Germinal center (tissue), 1 donor: ENCODE data around the gene TRAF3IP3.

ENCODE experiments used
- DNase-seq: peaks from one replicate; pipeline ENCODE4 v3.0.0; 2012; ENCODE audit warnings: mixed read lengths, low spot score

The TRAF3IP3 gene

DNA sequence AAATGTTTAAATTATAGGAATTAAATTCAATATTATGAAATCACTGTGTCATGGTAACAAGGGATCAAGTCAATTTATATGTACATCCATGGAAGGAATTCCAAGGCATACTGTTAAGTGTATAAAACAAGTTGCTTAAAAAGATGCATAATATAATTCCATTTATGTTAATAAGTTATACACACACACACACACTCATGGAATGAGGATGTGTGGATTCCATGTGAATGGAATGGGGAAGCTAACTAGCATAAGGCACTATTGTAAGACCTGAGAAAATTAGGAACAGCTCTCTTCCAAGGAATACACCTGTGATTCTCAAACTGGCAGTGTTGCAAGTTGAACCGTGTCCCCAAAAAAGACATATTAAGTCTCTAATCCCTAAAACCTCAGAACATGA, 17.6 kb upstream of the TRAF3IP3 start:
- DNase-seq = no peak

DNA sequence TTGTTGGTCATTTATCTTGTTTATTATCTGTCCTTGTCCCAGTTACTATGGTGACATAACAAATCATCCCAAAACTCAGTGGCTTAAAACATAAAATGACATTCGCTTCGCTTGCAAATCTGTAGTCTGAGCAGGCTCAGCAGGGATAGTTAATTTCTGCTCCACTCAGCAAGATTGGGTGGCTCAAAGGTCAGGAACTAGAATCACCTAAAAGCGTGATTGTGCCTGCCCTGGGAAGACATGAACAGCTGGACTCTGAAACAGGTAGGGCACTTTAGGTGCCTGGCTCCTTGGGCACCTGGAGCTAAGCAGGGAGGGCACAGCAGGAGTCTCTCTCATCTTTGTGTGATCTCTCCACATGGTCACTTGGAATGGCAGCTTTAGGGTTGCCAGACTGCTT, 14.7 kb upstream of the TRAF3IP3 start:
- no peak for DNase-seq

DNA sequence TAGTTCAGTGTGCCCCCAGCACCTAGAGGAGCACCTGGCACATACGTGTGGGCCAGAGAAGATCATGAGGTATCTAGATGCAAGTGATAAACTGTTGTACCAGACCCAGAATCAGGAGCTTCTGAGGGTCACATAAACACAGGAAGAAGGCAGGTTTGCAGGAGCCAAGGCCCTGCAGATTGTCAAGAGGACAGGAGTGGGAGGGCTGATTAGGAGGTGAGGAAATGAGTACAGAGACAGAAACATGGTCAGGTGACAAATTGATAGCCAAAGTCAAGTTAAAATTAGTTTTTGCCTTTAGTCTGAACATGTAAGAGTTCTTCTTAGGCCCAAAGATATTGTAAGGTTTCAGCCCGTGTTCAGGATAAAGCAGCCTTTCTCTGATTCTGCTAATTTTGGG, 14.0 kb upstream of the TRAF3IP3 start:
- no peak for DNase-seq

DNA sequence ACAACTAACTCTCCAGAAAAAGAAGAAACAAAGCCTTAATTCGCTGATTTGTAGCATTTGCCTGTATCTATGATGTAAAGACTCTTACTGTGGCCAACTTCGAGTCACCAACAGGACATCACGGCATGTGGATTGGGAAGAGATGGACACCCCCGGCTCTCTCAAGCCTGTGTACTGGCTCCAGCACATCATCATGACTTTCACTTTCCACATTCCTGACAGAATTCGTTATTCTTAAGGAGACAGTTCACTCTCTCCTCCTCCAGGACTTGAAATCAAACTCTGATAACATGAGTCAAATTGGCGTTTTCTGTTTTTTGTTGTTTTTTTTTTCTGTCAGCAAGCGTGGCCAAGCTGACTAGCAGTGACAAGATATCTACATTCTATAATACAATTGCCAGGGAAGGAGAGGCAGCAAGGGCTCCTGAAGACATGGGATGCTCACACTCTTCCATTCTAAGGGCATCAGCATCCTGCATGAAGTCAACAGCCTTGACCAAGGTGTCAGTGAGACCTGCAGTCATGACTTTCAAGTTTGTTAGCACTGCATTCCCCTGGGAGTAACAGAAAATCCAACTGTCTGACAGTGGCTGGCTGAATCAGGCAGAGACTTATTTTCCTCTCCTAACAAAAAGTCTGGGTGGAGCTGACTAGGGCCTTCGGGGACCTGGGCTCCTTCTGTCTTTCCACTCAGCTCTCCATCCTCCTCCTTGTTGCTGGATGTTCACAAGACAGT, 13.3 kb upstream of the TRAF3IP3 start:
- no peak for DNase-seq

DNA sequence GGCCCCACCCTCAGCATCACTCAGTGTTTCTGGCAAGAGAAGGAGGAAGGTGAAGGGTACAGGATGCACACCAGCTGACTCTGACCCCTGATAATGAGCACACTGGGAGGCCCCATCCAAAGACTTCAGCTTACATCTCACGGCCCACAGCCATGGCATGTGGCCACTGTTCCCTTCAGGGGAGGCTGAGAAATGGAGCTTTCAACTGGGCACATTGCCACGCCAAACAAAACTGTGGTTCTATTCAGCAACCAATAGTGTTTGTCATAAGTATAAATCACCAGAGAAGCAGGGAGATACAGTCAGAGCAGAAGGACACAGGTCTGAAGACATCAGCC, 12.7 kb upstream of the TRAF3IP3 start:
- DNase-seq = no peak

DNA sequence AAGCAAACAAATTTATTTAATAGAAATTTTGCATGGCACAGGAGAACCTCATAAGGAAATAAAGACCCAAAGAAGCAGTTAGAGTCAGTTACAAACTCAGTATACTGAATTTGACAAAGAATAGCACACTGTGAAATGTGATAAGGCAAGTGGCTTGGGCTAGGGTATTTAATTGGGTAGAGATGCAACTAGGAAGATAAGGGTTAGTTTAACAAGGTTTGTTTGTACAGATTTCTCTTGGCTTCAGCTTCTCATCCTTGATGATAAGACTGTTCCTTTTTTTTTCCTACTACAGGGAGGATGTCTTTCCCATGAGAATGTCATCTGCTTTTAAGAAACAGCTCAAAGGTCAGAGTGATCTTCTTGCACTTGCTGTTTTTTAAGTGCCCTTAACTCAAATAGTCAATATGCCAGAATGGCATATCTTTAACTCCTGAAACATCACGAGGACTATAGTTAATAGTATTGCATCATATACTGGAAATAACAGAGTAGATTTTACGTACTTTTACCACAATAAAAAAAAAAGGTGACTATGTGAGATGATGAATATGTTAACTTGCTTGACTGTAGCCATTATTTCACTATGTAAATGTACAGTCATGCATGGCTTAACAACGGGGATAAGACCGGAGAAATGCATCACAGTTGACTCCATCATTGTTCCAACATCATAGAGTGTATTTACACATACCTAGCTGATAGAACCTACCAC, 9.2 kb upstream of the TRAF3IP3 start:
- no peak for DNase-seq

DNA sequence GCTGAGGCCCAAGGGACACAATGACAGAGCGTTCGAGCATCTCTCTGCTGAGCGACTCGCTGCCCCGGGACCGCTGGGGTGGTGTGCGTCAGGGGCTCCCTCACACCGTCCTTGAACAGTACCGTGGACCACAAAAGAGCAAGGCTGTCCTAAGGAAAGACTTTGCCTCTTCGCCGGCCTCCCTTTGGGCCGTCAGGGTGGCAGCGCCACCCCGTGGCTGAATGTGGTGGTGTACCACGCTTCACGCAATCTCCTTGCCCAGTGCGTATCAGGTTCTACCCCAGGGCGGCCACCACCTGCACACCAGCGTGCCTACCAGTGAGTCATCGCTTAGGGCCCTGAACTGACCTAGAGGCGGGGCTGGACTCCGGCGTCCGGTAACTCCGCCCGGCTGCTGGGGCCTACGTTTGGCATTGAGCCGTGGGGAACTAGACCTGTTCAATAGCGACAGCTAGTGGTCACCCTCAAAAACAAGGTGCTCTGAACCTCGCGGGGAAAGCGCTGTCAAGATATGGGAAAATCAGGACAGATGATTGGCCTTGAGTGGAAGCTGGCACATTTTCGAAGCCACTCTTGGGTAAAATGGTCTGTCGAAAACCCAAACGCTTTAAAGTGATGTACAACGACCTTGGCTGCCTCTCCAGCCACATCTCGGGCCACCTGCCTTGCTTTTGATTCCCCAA, 8.1 kb upstream of the TRAF3IP3 start:
- DNase-seq = peak; percentile 82

DNA sequence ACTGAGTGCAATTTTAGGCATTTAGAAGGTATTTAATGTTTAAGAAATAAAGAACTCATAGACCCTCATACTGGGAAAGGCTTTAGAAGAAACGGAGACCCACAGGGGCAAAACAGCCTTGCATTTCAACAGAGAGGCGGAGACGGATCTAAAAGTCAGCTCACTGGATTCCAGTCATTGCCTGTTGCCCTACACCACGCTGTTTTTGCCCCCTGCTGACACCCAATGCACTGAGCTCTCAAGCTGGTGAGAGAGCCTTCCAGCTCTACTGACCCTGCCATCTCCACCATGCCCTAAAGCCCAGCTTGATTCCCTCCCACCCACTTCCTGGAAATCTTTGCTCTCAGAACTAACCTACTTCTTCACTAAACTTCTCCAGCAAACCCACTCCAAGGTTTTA, 7.2 kb upstream of the TRAF3IP3 start:
- no peak for DNase-seq

DNA sequence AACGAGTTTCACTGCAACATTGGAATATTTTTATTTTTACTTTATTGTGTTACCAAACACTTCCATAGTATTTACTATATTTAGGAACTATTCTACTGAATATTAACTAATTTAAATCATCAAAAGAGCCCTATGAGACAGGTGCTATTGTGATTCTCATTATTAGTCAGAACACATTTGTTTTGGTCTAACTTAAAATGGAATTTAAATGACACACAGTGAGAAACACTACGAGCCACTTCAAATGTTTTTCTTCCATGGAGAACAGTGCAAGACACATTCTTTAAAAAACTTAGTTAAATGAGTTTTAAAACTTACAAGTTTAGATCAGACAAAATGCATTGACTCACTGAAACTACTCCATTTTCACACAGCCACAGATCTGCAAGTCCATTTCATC, 6.6 kb upstream of the TRAF3IP3 start:
- DNase-seq = no peak

DNA sequence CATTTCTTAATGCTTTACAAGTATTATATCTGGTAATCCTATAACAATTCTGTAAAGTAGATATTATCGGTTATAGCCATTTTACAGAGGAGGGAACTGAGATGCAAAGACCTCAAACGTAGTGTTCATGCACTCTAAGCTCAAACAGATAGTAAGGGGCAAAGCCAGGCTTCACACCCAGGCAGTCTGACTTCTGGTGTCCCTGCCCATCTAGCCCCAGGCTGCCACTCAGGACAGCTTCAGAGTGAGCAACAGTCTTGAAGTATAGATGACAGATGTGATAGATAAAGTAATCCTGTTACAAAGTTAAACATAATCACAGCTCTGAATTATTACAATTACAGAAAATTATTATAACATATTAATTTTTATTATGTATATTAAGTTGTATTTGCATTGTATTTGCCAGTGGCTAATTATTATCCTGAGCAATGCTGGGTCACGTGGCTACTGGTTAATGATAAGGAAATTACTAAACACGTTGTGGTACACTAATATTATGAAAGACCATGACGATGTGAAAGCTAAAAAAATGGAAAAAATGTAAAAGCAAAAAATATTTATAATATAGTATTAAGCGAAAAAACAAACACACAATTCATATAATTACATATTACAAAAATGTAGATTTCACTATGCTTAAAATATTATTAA, 6.1 kb upstream of the TRAF3IP3 start:
- DNase-seq = no peak

DNA sequence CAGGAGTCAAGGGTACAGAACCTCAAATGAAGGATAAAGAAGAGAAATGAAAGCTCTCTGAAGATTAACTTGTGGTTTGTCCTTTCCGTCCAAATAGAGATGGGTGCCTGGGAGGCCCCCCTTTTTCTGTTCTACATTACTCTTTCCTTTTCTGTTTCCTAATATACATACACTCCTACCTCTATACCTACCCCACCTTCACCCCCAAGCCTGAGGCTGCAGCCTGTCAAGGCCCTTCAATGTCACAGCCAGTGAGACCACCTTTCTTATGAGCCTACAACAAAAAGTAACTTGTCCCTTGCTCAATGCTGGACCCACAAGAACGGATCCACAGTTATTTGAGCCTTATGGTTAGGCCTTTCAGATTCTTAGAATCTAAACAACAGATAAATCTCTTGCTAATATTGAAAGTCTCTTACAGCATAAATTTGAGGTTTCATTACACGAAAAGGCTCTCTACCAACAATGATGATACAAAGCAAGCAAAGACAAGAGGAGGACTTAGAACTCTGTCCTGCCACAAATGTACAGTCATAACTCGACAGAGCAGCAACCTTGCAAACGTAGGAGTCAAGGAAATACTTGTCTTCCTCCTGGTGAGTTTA, 4.1 kb upstream of the TRAF3IP3 start:
- no peak for DNase-seq

DNA sequence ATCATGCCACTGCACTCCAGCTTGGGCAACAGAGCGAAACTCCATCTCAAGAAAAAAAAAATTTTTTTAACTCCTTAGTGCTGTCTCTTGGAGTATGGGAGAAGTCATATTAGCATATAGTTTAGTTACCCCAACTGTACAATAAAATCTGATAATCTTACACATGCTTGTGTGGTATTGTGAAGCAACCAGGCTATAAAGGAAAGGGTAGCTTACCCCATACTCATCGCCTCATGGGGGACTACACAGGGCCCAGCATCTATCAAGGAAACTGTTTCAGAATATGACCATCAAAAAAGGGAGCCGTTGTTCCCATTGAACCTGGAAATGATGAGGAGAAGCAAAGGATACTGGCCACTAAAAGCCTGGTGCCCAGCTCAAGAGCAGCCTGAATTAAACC, 3.0 kb upstream of the TRAF3IP3 start:
- no peak for DNase-seq

DNA sequence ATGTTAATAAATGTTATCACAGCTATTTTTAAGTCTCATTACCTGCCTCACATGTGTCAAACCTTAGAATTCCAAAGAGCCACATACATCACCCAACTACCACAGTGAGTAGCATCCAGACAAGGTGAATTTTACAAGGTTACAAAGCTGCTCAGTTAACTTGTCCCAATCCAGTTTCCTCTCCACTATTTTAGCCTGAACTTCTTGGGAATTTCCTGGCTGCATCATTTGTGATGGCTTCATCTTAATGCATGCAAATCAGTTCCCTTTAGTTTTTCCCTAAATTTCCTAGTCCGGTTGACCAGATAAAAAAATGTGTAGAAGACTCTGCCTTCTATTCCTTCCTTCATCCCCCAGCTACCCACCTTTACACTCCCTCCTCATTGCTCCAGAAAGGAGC, 597 bp upstream of the TRAF3IP3 start:
- no peak for DNase-seq

DNA sequence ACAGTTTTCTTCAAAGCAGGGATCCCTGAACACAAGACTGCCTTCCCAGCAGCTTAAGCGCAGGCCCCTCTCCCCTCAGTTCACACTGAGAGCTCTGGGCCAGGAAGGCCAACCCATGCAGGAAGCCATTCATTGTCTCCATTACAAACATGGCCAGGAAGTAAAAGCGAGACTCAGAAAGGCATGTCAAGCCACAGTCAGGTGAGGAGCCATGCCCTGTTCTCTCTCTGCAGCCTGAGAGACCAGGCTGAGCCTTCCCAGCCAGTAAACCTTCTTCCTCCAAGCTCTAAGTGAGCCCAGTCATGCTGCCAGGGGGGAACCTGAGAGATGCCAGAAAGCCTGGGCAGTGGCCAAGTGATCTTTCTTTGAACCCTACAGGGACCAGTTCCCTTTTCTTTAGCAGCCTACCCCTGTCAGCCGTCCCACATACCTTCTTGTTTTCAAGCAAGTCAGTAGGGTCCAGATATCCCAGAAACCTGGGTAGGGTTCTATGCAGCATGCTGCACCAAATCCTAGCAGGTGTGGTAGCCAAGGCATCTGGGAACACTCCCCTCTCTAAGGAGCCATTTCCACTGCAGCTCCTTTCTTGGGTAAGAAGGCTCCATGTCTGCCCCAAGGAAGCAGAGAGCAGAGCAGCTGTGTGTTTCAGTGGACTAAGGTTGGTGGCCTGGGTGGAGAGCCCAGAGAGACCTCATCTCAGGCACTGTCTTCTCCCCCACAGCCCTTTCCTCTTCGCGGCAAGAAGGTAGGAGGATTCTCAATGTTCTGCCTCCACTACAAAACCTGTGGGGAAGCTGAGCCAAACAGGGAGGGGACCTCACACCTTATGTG, 977 bp downstream of the TRAF3IP3 start:
- peak; percentile 42 for DNase-seq

DNA sequence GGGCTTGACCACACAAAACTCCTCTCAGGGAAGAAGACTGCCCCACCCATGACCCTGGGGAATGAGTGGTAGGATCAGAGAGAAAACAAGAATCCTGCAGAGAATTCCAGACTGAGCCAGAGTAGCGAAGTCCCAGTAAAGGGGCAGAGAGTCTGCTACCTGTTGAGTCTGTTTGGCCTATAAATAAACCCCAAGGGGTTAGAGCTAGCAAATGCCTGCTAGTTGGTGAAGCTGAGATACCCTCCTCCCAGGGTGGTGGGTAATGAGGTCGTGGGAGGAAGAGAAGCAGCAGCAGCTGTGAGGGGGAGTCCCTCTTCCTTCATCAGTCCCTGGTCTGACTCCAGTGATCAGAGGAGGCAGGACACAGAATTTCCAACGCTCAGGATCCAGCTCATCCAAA, 2.5 kb downstream of the TRAF3IP3 start:
- DNase-seq = no peak

DNA sequence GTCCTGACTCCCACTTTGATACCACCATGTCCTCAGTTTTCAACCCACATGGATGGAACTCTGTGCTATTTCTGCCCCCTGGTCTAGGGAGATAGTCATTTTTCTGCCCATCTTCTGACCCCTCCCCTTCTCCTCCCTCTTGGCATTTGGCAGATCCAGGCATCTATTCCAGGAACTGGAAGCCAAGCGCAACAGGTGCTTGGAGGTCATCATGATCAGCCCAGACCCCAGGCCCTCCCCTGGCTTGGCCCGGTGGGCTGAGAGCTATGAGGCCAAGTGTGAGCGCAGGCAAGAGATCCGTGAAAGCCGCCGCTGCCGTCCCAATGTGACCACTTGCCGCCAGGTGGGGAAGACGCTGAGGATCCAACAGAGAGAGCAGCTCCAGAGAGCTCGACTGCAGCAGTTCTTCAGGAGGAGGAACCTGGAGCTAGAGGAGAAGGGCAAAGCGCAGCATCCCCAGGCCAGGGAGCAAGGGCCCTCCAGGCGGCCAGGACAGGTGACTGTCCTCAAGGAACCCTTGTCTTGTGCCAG, 4.0 kb downstream of the TRAF3IP3 start:
- no peak for DNase-seq

DNA sequence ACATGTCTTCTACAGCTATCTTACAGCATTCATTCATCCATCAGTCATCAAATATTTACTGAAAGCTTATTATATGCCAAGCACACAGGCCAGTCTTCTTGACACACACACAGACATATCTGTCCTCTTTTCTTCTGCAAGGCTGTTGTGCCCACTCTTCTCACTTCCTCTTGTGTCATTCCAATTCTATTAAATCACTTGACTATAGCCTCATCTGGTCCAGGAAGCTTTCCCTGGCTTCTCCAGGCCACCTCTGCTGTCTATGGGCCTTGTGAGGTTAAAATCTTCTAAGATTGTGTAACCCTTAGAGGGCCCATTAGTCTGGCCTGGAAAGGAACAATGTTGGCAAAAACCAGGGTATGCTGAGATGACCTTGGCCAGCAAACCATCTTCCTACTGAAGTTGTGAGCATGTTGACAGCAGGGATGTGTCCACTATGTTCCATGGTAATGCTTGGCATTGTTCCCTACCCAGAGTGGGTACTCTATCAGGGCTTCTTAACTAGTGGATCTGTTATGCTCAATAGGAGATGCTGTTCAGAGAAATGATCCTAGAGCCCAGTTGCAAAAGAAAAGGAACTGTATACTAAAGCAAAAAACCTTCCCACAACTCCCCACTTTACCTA, 5.3 kb downstream of the TRAF3IP3 start:
- DNase-seq = no peak

DNA sequence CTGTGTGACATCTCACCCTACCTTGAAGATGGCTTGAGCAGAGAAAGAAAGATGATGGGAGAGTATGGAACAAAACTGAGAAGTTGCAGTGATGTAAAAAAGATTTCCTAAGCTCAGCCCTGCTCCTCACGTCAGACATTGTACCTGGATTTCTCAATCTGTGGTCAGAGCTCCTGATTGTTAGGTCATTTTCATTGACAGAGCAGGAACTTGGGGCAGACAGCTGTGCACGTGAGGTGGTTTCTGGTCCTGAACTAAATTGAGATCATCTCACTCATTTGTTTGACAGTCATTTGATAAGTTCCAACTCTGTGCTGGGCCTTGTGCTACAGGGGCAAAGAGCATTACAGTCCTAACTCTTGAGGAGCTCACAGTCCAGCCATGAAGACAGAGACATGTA, 10.2 kb downstream of the TRAF3IP3 start:
- no peak for DNase-seq

DNA sequence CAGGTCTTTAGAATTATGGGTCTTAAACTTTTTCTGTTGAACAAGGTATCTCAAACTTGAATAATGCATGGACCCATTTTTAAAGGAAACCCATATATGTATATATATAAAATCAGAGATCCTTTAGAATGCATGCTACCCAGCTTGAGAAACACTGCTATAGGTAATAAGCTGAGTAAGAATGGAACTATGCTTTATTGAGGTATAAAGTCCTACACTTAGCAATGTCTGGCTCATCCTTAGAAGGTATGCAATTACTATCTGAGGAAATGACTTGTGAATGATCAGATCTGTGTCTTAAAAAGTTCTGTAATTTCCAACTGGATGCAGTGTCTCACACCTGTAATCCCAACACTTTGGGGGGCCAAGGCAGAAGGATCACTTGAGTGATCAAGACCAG, 11.2 kb downstream of the TRAF3IP3 start:
- DNase-seq = no peak

DNA sequence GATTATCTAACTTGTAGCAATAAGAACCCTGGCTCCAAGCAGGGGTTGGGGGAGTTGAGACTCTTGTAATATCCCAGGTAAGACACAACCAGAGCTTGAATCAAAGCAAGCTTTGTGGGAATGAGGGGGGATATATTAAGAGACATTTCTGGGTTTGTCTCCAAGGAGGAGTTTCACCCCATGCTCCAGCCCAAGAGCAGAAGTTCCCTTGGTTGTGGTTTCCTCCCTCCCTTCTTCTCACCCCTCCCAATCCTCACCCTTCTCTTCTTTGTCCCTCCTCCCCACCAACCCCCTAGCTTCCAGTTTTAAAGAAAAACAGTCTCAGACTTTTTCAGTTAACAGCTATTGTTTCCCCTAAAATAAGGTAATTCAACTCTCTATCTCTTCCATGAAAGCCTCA, 11.9 kb downstream of the TRAF3IP3 start:
- DNase-seq = no peak

DNA sequence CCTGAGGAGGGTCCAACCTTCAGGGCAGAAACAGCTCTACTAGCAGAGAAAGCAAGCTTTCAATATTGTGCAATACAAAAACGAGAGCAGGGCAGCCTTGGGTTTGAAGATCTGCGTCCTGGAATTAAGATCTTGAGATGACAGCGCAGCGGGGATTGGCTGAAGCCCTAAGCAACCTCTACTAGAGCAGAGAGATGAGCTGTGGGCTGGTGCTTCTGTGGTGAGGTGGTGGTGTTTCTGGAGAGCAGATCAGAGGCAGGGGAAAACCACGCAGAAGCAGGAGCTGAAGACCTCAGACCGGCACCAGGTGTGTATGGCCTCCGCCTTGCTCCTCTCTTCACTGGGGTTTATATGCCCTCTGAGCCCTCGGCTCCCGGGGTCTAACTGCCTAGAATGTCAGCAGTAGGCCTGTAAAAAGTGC, 12.5 kb downstream of the TRAF3IP3 start:
- peak; percentile 24 for DNase-seq
